Cardiac muscle cell (in vitro differentiated cells and primary cell): Measurements from ENCODE around the gene DUSP22. TPM values are rescaled to one million over a fixed set of nuclear protein-coding genes. Genes with fewer than 3 reads are reported as not detected.

Experiments used
- DNase-seq, 2 donors: peaks; one replicate each; pipeline versions ENCODE4 v3.0.0 to v3.0.0-alpha.2; 2010 to 2017; ENCODE audit warnings: low read depth in 1 of 2, low spot score in 1 of 2
- H3K27ac ChIP-seq: fragments of 200-600 bp; sonication (generic); 2 replicates; pipeline ENCODE4 v1.5.1; 2016
- H3K27me3 ChIP-seq: fragments of 200-600 bp; sonication (generic); 2 replicates; pipeline ENCODE4 v1.6.0; 2016; ENCODE audit warnings: control low read depth
- H3K36me3 ChIP-seq: fragments of 200-600 bp; sonication (generic); 2 replicates; pipeline ENCODE4 v1.5.1; 2016; ENCODE audit warnings: control low read depth
- H3K4me1 ChIP-seq: fragments of 200-600 bp; sonication (generic); 2 replicates; pipeline ENCODE4 v1.8.1; 2017; ENCODE audit warnings: low read depth, mild to moderate bottlenecking, mixed run types
- H3K4me3 ChIP-seq: fragments of 200-600 bp; sonication (generic); 2 replicates; pipeline ENCODE4 v1.5.1; 2016; ENCODE audit warnings: mild to moderate bottlenecking
- H3K9me3 ChIP-seq: fragments of 200-600 bp; sonication (generic); 2 replicates; pipeline ENCODE4 v1.5.1; 2017; ENCODE audit warnings: low read depth, mild to moderate bottlenecking, control low read depth
- CTCF ChIP-seq: IDR thresholded peaks from 2 replicates; pipeline ENCODE4 v1.5.1; 2012; ENCODE audit warnings: low read depth, mild to moderate bottlenecking, low read length
- polyA plus RNA-seq: library from polyadenylated mRNA; unstranded; fragments of >200 nt; fragmentation: Nextera tagmentation; extraction: Ambion mirVana; gene quantifications from 2 replicates; pipeline ENCODE4 v1.2.1, GENCODE V29; 2016
- total RNA-seq: library from RNA; depleted of rRNA; stranded (reverse); fragments of >200 nt; gene quantifications from 2 replicates; pipeline ENCODE4 v1.2.3, GENCODE V29; 2016

Gene DUSP22
- total and polyA plus RNA-seq, 2 experiments from 2014 or later = 50.7 to 89.3 TPM

- DNase-seq = no peak
- TF ChIP-seq CTCF = no peak
- H3K27ac ChIP-seq = no peak overlapping the region
- H3K4me3 ChIP-seq = no peak overlapping the region
- H3K4me1 ChIP-seq = no peaks in the 10 kb centered on the region
- H3K9me3 ChIP-seq = peaks cover 3% of the 10 kb centered on the region
- H3K36me3 ChIP-seq = no peaks in the 10 kb centered on the region
- no peaks in the 10 kb centered on the region for H3K27me3 ChIP-seq
Observed at GRCh38 chr6:360349-360748, 68.1 kb downstream of the DUSP22 start.

GRCh38 chr6:360764-361373, 68.6 kb downstream of the DUSP22 start:
- no peak for DNase-seq
- no peak for TF ChIP-seq CTCF
- peaks cover 3% of the 10 kb centered on the region for H3K9me3 ChIP-seq

GRCh38 chr6:361411-362132, 69.3 kb downstream of the DUSP22 start:
- no peaks in the 10 kb centered on the region for H3K27me3 ChIP-seq
- no peak for DNase-seq
- TF ChIP-seq CTCF = no peak
- no peaks in the 10 kb centered on the region for H3K4me1 ChIP-seq
- H3K4me3 ChIP-seq = no peak overlapping the region
- peaks cover 3% of the 10 kb centered on the region for H3K9me3 ChIP-seq
- no peaks in the 10 kb centered on the region for H3K36me3 ChIP-seq
- no peak overlapping the region for H3K27ac ChIP-seq

More at GRCh38 chr6:360764-361373, 68.6 kb downstream of the DUSP22 start:
- Histone ChIP-seq H3K4me3 (no peak overlapping the region), H3K36me3 (no peaks in the 10 kb centered on the region), H3K4me1 (no peaks in the 10 kb centered on the region), H3K27me3 (no peaks in the 10 kb centered on the region), H3K27ac (no peak overlapping the region)

GRCh38 chr6:362231-362923, 70.1 kb downstream of the DUSP22 start:
- H3K27ac ChIP-seq = no peak overlapping the region
- peaks cover 3% of the 10 kb centered on the region for H3K9me3 ChIP-seq
- no peak for TF ChIP-seq CTCF
- no peaks in the 10 kb centered on the region for H3K36me3 ChIP-seq
- no peak overlapping the region for H3K4me3 ChIP-seq
- H3K4me1 ChIP-seq = no peaks in the 10 kb centered on the region
- no peaks in the 10 kb centered on the region for H3K27me3 ChIP-seq
- no peak for DNase-seq

GRCh38 chr6:362924-363249, 70.6 kb downstream of the DUSP22 start:
- Histone ChIP-seq H3K27ac (no peak overlapping the region), H3K27me3 (no peaks in the 10 kb centered on the region), H3K4me1 (no peaks in the 10 kb centered on the region), H3K9me3 (peaks cover 3% of the 10 kb centered on the region), H3K36me3 (no peaks in the 10 kb centered on the region), H3K4me3 (no peak overlapping the region)
- DNase-seq = no peak
- TF ChIP-seq CTCF = no peak
